Ectodermal cell (in vitro differentiated cells): ENCODE results near the gene PPP1R11.
A peak's percentile ranks its signal among the peaks of the same experiment; 100 is the strongest.

Experiments used
- H3K27ac ChIP-seq: 2 replicates; pipeline ENCODE4 v1.7.0; 2013; ENCODE audit warnings: mild to moderate bottlenecking, low read depth, low read length; ENCODE audit not compliant: insufficient read depth, poor library complexity, severe bottlenecking
- H3K27me3 ChIP-seq: 2 replicates; pipeline ENCODE4 v1.7.0; 2013; ENCODE audit warnings: mild to moderate bottlenecking, low read length; ENCODE audit not compliant: insufficient read depth, control insufficient read depth, poor library complexity, severe bottlenecking
- H3K36me3 ChIP-seq: one replicate; pipeline ENCODE4 v1.7.0; 2013; ENCODE audit warnings: low read length; ENCODE audit not compliant: control insufficient read depth, insufficient read depth
- H3K4me1 ChIP-seq: one replicate; pipeline ENCODE4 v1.7.0; 2013; ENCODE audit warnings: low read length; ENCODE audit not compliant: control insufficient read depth, insufficient read depth
- H3K4me3 ChIP-seq: 2 replicates; pipeline ENCODE4 v1.7.0; 2013; ENCODE audit warnings: low read depth, low read length, control low read depth; ENCODE audit not compliant: insufficient read depth
- H3K9me3 ChIP-seq: 2 replicates; pipeline ENCODE4 v1.7.0; 2013; ENCODE audit warnings: mild to moderate bottlenecking, low read length, moderate library complexity; ENCODE audit not compliant: control insufficient read depth
- WGBS, 2 experiments: methylation state at CpG; one replicate each; pipeline ENCODE4 v1.1.7; 2013; ENCODE audit warnings: missing lambda C conversion rate in 2 of 2; 5-methylcytosine and 5-hydroxymethylcytosine counted together

PPP1R11 gene

DNA sequence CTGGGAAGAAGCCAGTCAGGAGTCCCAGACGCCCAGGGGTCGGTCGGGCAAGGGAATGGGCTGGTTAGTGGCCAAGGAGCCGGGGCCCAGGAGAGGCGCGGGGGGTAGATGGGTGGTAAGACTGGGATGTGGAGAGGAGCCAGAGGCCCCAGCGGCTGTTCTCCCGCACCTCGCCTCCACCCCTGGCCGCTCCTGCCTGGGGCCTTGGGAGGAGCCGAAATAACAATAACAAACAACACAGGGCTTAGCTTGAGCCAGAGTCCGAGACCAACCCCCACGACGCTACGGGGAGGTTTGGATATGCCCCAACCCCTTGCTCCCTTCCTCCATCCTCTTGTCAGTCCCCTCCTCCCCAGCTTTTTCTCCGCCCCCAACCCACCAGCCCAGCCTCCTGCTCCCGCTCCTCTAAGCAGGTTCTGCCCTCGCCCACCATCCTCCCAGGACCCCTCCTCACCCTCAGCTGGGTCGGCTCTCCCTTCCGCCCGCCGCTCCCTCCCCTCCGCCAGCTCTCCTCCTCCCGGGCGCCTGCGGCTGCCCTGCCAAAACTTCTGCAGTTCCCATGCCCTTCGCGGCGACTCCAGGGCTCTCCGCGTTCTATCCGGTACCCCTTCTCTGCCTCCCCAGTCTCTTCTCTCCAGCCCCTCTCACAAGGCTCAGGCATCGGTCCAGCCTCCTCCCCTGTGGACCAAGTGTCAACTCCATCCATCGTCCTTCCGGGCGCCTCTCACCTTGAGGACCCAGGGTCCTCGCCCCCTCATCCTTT is 7.5 kb downstream of the PPP1R11 start:
- H3K27me3 ChIP-seq: peaks cover 94% of the 10 kb centered on the region
- H3K4me3 ChIP-seq: peak overlapping the region; percentile 36
- 0 to 2% methylated on average over 37 of the region's 37 CpGs for WGBS, 2 experiments
- H3K27ac ChIP-seq: no peak overlapping the region
- no peaks in the 10 kb centered on the region for H3K9me3 ChIP-seq
- H3K36me3 ChIP-seq: no peaks in the 10 kb centered on the region
- peaks cover 20% of the 10 kb centered on the region for H3K4me1 ChIP-seq

DNA sequence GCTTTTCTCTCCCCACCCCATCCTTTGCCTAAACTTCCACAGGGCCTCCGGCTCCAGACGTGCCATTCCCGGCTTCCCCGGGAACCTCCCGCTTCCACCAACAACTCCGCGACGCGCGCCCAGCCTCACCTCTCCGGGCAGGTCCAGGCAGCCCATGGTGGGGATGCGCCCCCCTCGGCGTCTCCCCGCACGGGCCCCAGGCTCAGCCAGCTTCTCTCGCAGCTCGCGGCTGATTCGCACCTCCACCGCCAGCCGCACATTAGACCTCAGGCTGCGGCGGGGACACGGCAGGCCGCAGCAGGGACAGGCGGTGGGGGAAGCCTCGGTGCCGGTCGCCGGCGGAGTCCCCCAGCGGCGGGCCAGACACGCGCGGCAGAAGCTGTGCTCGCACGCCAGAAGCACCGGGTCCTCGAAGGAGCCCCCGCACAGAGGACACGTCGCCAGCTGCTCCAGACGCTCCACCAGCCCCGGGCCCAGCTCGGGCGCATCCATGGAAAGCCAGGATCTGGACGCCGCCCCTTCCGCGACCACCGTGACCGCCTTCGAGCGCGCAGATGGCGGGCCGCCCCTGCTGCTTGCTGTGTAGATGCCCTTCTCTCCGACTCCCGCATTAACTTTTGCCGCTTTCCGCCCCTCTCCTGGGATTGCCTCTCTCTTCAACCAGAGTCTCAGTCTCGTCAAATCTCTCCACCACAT is 8.2 kb downstream of the PPP1R11 start, which contains the start of gene RNF39:
RNF39 (minus strand) TSS at position 676 of the 696 bp plus-strand sequence; CDS start at position 492, 184 bp downstream.
- Histone ChIP-seq H3K4me1 (peaks cover 20% of the 10 kb centered on the region), H3K4me3 (peak within 1 kb of the TSS; percentile 36), H3K36me3 (no peaks in the 10 kb centered on the region), H3K9me3 (no peaks in the 10 kb centered on the region), H3K27ac (no peak within 1 kb of the TSS), H3K27me3 (peaks cover 100% of the 10 kb centered on the region)
- WGBS, 2 experiments: 1% methylated on average over 64 of the region's 64 CpGs

DNA sequence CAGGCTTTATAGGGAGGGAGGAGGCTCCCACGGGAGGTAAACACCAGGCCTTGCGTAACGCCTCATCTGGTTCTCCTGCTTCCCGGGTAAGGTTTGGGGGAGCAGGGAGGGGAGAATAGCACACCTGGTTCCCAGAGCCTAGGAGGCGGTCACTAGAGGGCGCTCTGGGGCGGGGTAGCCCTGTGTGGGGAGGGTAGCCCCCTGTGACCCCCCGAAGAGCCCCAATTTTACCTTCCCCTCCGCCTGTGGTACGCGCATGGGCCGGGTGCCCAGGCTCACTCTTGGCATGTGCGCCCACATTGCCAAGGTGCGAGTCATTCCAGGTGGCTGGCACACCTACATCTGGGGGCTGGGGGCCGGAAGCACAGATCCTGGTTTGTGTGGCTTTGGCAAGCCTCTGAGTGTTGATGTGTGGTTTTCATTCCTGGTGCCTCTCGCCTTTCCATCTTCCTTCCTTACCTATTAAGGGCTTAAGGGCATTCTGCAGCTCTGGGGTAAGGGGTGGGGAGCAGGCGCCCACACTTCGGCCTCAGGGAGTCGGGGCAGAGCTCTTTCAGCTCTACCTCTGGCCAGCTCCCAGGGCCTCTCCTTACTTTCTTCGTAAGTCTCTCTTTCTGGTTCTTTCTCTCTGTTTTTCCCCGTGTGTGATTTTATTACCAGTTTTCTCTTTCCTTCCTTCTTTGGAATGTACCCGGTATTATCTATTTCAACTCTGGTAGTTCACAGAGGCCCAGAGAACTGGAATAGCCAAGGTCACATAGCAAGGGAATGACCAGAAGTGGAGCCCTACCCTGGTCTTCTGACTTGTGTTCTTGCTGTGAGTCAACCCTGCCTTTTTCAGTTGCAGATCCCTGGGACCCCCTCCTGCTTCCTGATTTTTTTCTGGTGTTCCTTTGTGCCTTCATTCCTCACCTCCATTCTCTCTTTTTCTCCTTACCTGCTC is 9.1 kb downstream of the PPP1R11 start:
- Histone ChIP-seq H3K9me3 (no peaks in the 10 kb centered on the region), H3K27me3 (peaks cover 93% of the 10 kb centered on the region), H3K4me3 (peak overlapping the region; percentile 36), H3K36me3 (no peaks in the 10 kb centered on the region), H3K4me1 (peaks cover 15% of the 10 kb centered on the region), H3K27ac (no peak overlapping the region)
- WGBS, 2 experiments: 39 to 42% methylated on average over 22 of the region's 22 CpGs

DNA sequence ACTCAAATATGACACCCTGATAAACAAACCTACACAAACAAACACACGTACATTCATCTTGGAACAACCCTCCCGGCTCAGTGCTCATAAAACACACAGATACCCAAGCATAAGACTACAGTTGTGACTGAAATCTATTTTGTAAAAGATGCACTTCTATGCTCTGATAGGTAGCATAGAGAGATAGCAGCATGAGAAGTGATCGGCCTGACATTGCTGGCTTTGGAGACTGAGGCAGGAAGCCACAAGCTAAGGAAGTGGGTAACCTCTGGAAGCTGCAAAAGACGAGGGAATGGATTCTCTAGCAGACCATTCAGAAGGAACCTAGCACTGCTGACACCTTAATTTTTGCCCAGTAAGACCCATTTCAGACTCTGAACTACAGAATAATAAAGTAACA is 10.2 kb downstream of the PPP1R11 start:
- H3K9me3 ChIP-seq: no peaks in the 10 kb centered on the region
- WGBS, 2 experiments: 66 to 69% methylated on average over 4 of the region's 4 CpGs

DNA sequence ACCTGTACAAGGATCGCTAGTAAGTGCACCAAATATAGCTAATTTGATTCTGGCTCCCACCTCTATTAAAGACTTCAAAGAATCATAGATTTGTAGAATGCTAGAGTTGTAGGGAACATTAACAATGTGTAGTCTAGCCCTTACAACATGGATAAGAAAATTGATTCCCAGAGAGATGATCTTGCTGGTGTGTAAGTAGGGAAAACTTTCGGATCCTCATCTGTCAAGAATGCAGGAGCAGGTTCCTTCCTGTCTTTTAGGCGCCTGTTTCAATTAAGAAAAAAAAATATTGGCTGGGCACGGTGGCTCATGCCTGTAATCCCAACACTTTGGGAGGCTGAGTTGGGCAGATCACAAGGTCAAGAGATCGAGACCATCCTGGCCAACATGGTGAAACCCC is 20.9 kb downstream of the PPP1R11 start:
- H3K36me3 ChIP-seq: no peaks in the 10 kb centered on the region
- H3K4me1 ChIP-seq: no peaks in the 10 kb centered on the region
- no peak overlapping the region for H3K27ac ChIP-seq
- no peaks in the 10 kb centered on the region for H3K9me3 ChIP-seq
- H3K27me3 ChIP-seq: peaks cover 11% of the 10 kb centered on the region
- WGBS, 2 experiments: 86 to 88% methylated on average over 5 of the region's 5 CpGs
- no peak overlapping the region for H3K4me3 ChIP-seq

More for the DNA sequence above, 10.2 kb downstream of the PPP1R11 start:
- Histone ChIP-seq H3K27me3 (peaks cover 81% of the 10 kb centered on the region), H3K27ac (no peak overlapping the region), H3K36me3 (no peaks in the 10 kb centered on the region), H3K4me3 (no peak overlapping the region), H3K4me1 (peaks cover 15% of the 10 kb centered on the region)

- H3K27ac ChIP-seq: no peak overlapping the region
- H3K27me3 ChIP-seq: peaks cover 31% of the 10 kb centered on the region
- H3K36me3 ChIP-seq: no peaks in the 10 kb centered on the region
- no peak overlapping the region for H3K4me3 ChIP-seq
- 79 to 81% methylated on average over 11 of the region's 11 CpGs for WGBS, 2 experiments
- no peaks in the 10 kb centered on the region for H3K9me3 ChIP-seq
- no peaks in the 10 kb centered on the region for H3K4me1 ChIP-seq
Measured at GRCh38 chr6:30091577-30092381, 24.8 kb downstream of the PPP1R11 start.

GRCh38 chr6:30092852-30093543 is 26.0 kb downstream of the PPP1R11 start:
- Histone ChIP-seq H3K4me3 (no peak overlapping the region), H3K36me3 (no peaks in the 10 kb centered on the region), H3K27ac (no peak overlapping the region), H3K27me3 (peaks cover 44% of the 10 kb centered on the region), H3K9me3 (no peaks in the 10 kb centered on the region), H3K4me1 (no peaks in the 10 kb centered on the region)
- WGBS, 2 experiments: 79 to 83% methylated on average over 6 of the region's 6 CpGs

GRCh38 chr6:30093951-30094661 is 27.1 kb downstream of the PPP1R11 start:
- no peak overlapping the region for H3K4me3 ChIP-seq
- H3K36me3 ChIP-seq: no peaks in the 10 kb centered on the region
- 88 to 92% methylated on average over 4 of the region's 5 CpGs for WGBS, 2 experiments
- H3K9me3 ChIP-seq: no peaks in the 10 kb centered on the region
- peaks cover 55% of the 10 kb centered on the region for H3K27me3 ChIP-seq
- H3K27ac ChIP-seq: no peak overlapping the region
- no peaks in the 10 kb centered on the region for H3K4me1 ChIP-seq
